Progenitor cell of endocrine pancreas (in vitro differentiated cells): ENCODE data around the gene DECR2. TPM values are rescaled to one million over a fixed set of nuclear protein-coding genes. Genes with fewer than 3 reads are reported as not detected.
"Not testable (repeated sequence)": the region's sequence is repeated elsewhere in the genome, so short reads cannot be mapped to it uniquely, and the experiment has no call there.

ENCODE experiments used
- DNase-seq: peaks from one replicate; pipeline ENCODE4 v3.0.0; 2021; ENCODE audit warnings: low spot score; ENCODE audit not compliant: unreplicated experiment
- H3K27ac Mint-ChIP-seq: 2 replicates; pipeline ENCODE4 v1.8.0; 2021; ENCODE audit warnings: mild to moderate bottlenecking, moderate library complexity, mixed read lengths
- H3K27me3 Mint-ChIP-seq: 2 replicates; pipeline ENCODE4 v1.8.0; 2021; ENCODE audit warnings: mixed read lengths
- H3K36me3 Mint-ChIP-seq: 2 replicates; pipeline ENCODE4 v1.8.0; 2022; ENCODE audit warnings: mixed read lengths; ENCODE audit not compliant: insufficient read depth
- H3K4me1 Mint-ChIP-seq: 2 replicates; pipeline ENCODE4 v1.8.0; 2021; ENCODE audit warnings: low read depth, mixed read lengths
- H3K4me3 Mint-ChIP-seq: 2 replicates; pipeline ENCODE4 v1.8.0; 2021; ENCODE audit warnings: low read depth, mild to moderate bottlenecking, moderate library complexity, mixed read lengths
- H3K9me3 Mint-ChIP-seq: 2 replicates; pipeline ENCODE4 v1.8.0; 2021; ENCODE audit warnings: low read depth, mixed read lengths
- CTCF ChIP-seq: fragments of 200-600 bp; sonication (generic); IDR thresholded peaks from one replicate; pipeline ENCODE4 v1.5.0; 2021; ENCODE audit warnings: antibody characterized with exemption, mild to moderate bottlenecking; ENCODE audit not compliant: unreplicated experiment
- total RNA-seq: library from RNA; stranded (reverse); gene quantifications from 2 replicates; pipeline ENCODE4 v1.2.1, GENCODE V29; 2021

DECR2 gene
- total RNA-seq, 1 donor from 2014 or later, result 39.4 TPM

- Mint-ChIP-seq H3K4me1 (peaks cover 39% of the 10 kb centered on the region), H3K27me3 (no peaks in the 10 kb centered on the region), H3K36me3 (no peaks in the 10 kb centered on the region), H3K4me3 (peak overlapping the region; percentile 84), H3K9me3 (no peaks in the 10 kb centered on the region), H3K27ac (peak overlapping the region; percentile 92)
- no peak for TF ChIP-seq CTCF
- no peak for DNase-seq
Measured at GRCh38 chr16:383326-384051, 18.2 kb upstream of the DECR2 start.

- Mint-ChIP-seq H3K36me3 (peaks cover 2% of the 10 kb centered on the region), H3K27me3 (no peaks in the 10 kb centered on the region), H3K4me1 (peaks cover 30% of the 10 kb centered on the region), H3K4me3 (no peak overlapping the region), H3K27ac (no peak overlapping the region), H3K9me3 (no peaks in the 10 kb centered on the region)
- no peak for DNase-seq
- no peak for TF ChIP-seq CTCF
Measured at GRCh38 chr16:386641-387156, 15.0 kb upstream of the DECR2 start.

GRCh38 chr16:387761-388666, 13.7 kb upstream of the DECR2 start:
- peak; percentile 58 for TF ChIP-seq CTCF
- DNase-seq, H3K36me3 Mint-ChIP-seq, H3K9me3 Mint-ChIP-seq, H3K27me3 Mint-ChIP-seq: not testable (repeated sequence)
- Mint-ChIP-seq H3K4me1 (peaks cover 27% of the 10 kb centered on the region), H3K27ac (peak overlapping the region; percentile 87), H3K4me3 (peak overlapping the region; percentile 24)

- H3K4me1 Mint-ChIP-seq, result peaks cover 17% of the 10 kb centered on the region
- H3K9me3 Mint-ChIP-seq, result no peaks in the 10 kb centered on the region
- no peak for DNase-seq
- H3K36me3 Mint-ChIP-seq, result peaks cover 2% of the 10 kb centered on the region
- TF ChIP-seq CTCF, result no peak
- H3K4me3 Mint-ChIP-seq, result no peak overlapping the region
- no peaks in the 10 kb centered on the region for H3K27me3 Mint-ChIP-seq
- no peak overlapping the region for H3K27ac Mint-ChIP-seq
Measured at GRCh38 chr16:389352-389751, 12.3 kb upstream of the DECR2 start.

- no peaks in the 10 kb centered on the region for H3K9me3 Mint-ChIP-seq
- H3K36me3 Mint-ChIP-seq, result peaks cover 2% of the 10 kb centered on the region
- no peak overlapping the region for H3K4me3 Mint-ChIP-seq
- H3K4me1 Mint-ChIP-seq, result peaks cover 22% of the 10 kb centered on the region
- DNase-seq, result no peak
- no peak overlapping the region for H3K27ac Mint-ChIP-seq
- no peaks in the 10 kb centered on the region for H3K27me3 Mint-ChIP-seq
- peak; percentile 67 for TF ChIP-seq CTCF
Measured at GRCh38 chr16:391885-392335, 9.8 kb upstream of the DECR2 start.
